HCT116 (cell line): ENCODE results near the gene ABCA3. TPM values are rescaled to one million over a fixed set of nuclear protein-coding genes. Genes with fewer than 3 reads are reported as not detected.

Source experiments
- ATAC-seq: fragments of 200-7000 bp; cut with Tn5 transposase; 2 replicates; pipeline ENCODE4 v1.9.1; 2020; ENCODE audit warnings: mild to moderate bottlenecking, moderate library complexity
- BruUV-seq: library from RNA; stranded (reverse); fragments of 400-500 nt; replicated peaks from 2 replicates; lab custom pipeline; 2021; lab: Mats Ljungman, UMichigan
- CTCF ChIA-PET: fragments of 300-600 bp; sonication (Branson Sonifier 250); formaldehyde crosslinking; loops from one replicate; lab custom pipeline; 2021; ENCODE audit warnings: antibody characterized with exemption; lab: Charles Lee
- POLR2A ChIA-PET: fragments of 300-600, 350-600 bp; sonication (Branson Sonifier 250); formaldehyde crosslinking; loops from one replicate; lab custom pipeline; 2021; ENCODE audit warnings: antibody characterized with exemption; lab: Charles Lee
- RAD21 ChIA-PET, 2 experiments: fragments of 300-600 bp; sonication (Branson Sonifier 250); formaldehyde crosslinking; loops; one replicate each; lab custom pipeline; 2023; ENCODE audit warnings: low total read pairs in 2 of 2; ENCODE audit not compliant: uncharacterized antibody in 2 of 2, unreplicated experiment in 2 of 2, low non-redundant PET in 1 of 2; lab: Charles Lee
- DNase-seq: peaks from one replicate; pipeline ENCODE4 v3.0.0-alpha.2; 2010; ENCODE audit warnings: low read depth, low spot score
- H2AFZ ChIP-seq: fragments of 200-600 bp; shearing (Covaris generic), sonication (generic); 2 replicates; pipeline ENCODE4 v1.6.1; 2017; ENCODE audit warnings: low read depth, mixed run types, mixed read lengths, antibody characterized with exemption, low read length; ENCODE audit not compliant: poor library complexity, severe bottlenecking
- H3K27ac ChIP-seq: 2 replicates; pipeline ENCODE4 v1.5.1; 2012; ENCODE audit warnings: low read depth, low read length
- H3K27me3 ChIP-seq: fragments of 200-600 bp; sonication (generic); 2 replicates; pipeline ENCODE4 v1.6.1; 2016; ENCODE audit warnings: mixed run types, low read length, mixed read lengths; ENCODE audit not compliant: insufficient read depth
- H3K36me3 ChIP-seq, 2 experiments: fragments of 200-500 bp in 1 of 2; fragments of 200-600 bp in 1 of 2; sonication (Bioruptor generic) in 1 of 2; sonication (generic) in 1 of 2; 2 replicates each; pipeline versions ENCODE4 v1.5.1 to v1.6.1; 2014 to 2016; ENCODE audit warnings: low read length in 2 of 2, inconsistent platforms in 1 of 2, mixed read lengths in 1 of 2, mixed run types in 1 of 2; ENCODE audit not compliant: insufficient read depth in 2 of 2, control insufficient read depth in 1 of 2
- H3K4me1 ChIP-seq, 2 experiments: fragments of 200-600 bp in 1 of 2; sonication (generic) in 1 of 2; 2 replicates each; pipeline versions ENCODE4 v1.5.1 to v1.6.1; 2012 to 2017; ENCODE audit warnings: low read length in 2 of 2, inconsistent platforms in 1 of 2, mild to moderate bottlenecking in 1 of 2, mixed read lengths in 1 of 2, mixed run types in 1 of 2, moderate library complexity in 1 of 2; ENCODE audit not compliant: insufficient read depth in 2 of 2, control insufficient read depth in 1 of 2
- H3K4me2 ChIP-seq: fragments of 200-600 bp; sonication (generic); 2 replicates; pipeline ENCODE4 v1.6.1; 2017; ENCODE audit warnings: mixed run types, low read length, mixed read lengths
- H3K4me3 ChIP-seq, 2 experiments: fragments of 200-600 bp in 1 of 2; sonication (generic) in 1 of 2; replicated peaks in 1 of 2; 2 replicates each; pipeline ENCODE4 v1.5.1; 2011 to 2016; ENCODE audit warnings: low read length in 2 of 2, control low read depth in 1 of 2, low read depth in 1 of 2, mild to moderate bottlenecking in 1 of 2, mixed read lengths in 1 of 2, mixed run types in 1 of 2
- H3K79me2 ChIP-seq: fragments of 200-600 bp; sonication (generic); 2 replicates; pipeline ENCODE4 v1.6.1; 2017; ENCODE audit warnings: mild to moderate bottlenecking, mixed run types, low read length, moderate library complexity, mixed read lengths; ENCODE audit not compliant: insufficient read depth
- H3K9ac ChIP-seq: fragments of 200-600 bp; sonication (generic); 2 replicates; pipeline ENCODE4 v1.6.1; 2016; ENCODE audit warnings: low read length, mixed read lengths
- H3K9me2 ChIP-seq: fragments of 200-600 bp; sonication (generic), shearing (Covaris generic); 2 replicates; pipeline ENCODE4 v1.6.1; 2017; ENCODE audit warnings: mixed run types, mild to moderate bottlenecking, moderate library complexity; ENCODE audit not compliant: insufficient read depth
- H3K9me3 ChIP-seq, 2 experiments: fragments of 200-500 bp in 1 of 2; fragments of 200-600 bp in 1 of 2; sonication (Bioruptor generic) in 1 of 2; sonication (generic) in 1 of 2; 2 replicates each; pipeline ENCODE4 v1.6.1; 2014 to 2017; ENCODE audit warnings: low read length in 2 of 2, mixed read lengths in 2 of 2, inconsistent platforms in 1 of 2, low read depth in 1 of 2, mild to moderate bottlenecking in 1 of 2, mixed run types in 1 of 2, moderate library complexity in 1 of 2; ENCODE audit not compliant: control insufficient read depth in 1 of 2, insufficient read depth in 1 of 2
- H4K20me1 ChIP-seq: fragments of 200-600 bp; sonication (generic), shearing (Covaris generic); 2 replicates; pipeline ENCODE4 v1.6.1; 2017; ENCODE audit warnings: mixed run types, mild to moderate bottlenecking, moderate library complexity; ENCODE audit not compliant: insufficient read depth
- CBX3 ChIP-seq: IDR thresholded peaks from 2 replicates; pipeline ENCODE4 v1.6.1; 2012; ENCODE audit warnings: low read depth
- CEBPB ChIP-seq: IDR thresholded peaks from 2 replicates; pipeline ENCODE4 v1.6.1; 2012; ENCODE audit warnings: low read depth
- ELF1 ChIP-seq: IDR thresholded peaks from 2 replicates; pipeline ENCODE4 v1.6.1; 2012; ENCODE audit warnings: low read depth, borderline replicate concordance
- EZH2 ChIP-seq: fragments of 200-600 bp; sonication (generic); IDR thresholded peaks from 2 replicates; pipeline ENCODE4 v1.6.1; 2017; ENCODE audit warnings: antibody characterized with exemption, mixed run types
- EZH2phosphoT487 ChIP-seq: fragments of 200-600 bp; IDR thresholded peaks from 2 replicates; pipeline ENCODE4 v1.6.1; 2018; ENCODE audit warnings: antibody characterized with exemption, borderline replicate concordance
- POLR2A ChIP-seq: IDR thresholded peaks from 2 replicates; pipeline ENCODE4 v1.7.0; 2011; ENCODE audit warnings: borderline replicate concordance; ENCODE audit not compliant: insufficient read depth, insufficient read length; ENCODE audit errors: extremely low read depth
- POLR2AphosphoS5 ChIP-seq: IDR thresholded peaks from 2 replicates; pipeline ENCODE4 v1.6.1; 2011; ENCODE audit warnings: mild to moderate bottlenecking, low read depth, low read length, moderate library complexity
- RAD21 ChIP-seq: IDR thresholded peaks from 2 replicates; pipeline ENCODE4 v1.6.1; 2012; ENCODE audit warnings: low read depth, mild to moderate bottlenecking
- SIN3A ChIP-seq: IDR thresholded peaks from 2 replicates; pipeline ENCODE4 v1.6.1; 2012; ENCODE audit warnings: low read depth
- SRF ChIP-seq: IDR thresholded peaks from 2 replicates; pipeline ENCODE4 v1.6.1; 2012; ENCODE audit warnings: low read depth
- TCF7L2 ChIP-seq: IDR thresholded peaks from 2 replicates; pipeline ENCODE4 v1.7.0; 2011; ENCODE audit warnings: borderline replicate concordance, inconsistent platforms; ENCODE audit not compliant: insufficient read depth, insufficient read length; ENCODE audit errors: extremely low read depth
- ZBTB33 ChIP-seq: IDR thresholded peaks from 2 replicates; pipeline ENCODE4 v1.6.1; 2011; ENCODE audit warnings: mild to moderate bottlenecking, low read length, moderate library complexity; ENCODE audit not compliant: insufficient replicate concordance; ENCODE audit errors: extremely low read depth
- ZFX ChIP-seq: fragments of 450-650 bp; IDR thresholded peaks from 2 replicates; pipeline ENCODE4 v1.6.1; 2017
- intact Hi-C: fragments of 100-400 bp; cut with micrococcal nuclease; formaldehyde crosslinking; loops from 2 replicates; pipeline ENCODE4 v1.10.0; 2022
- total RNA-seq: library from RNA; stranded (reverse); gene quantifications from one replicate; pipeline ENCODE4 v1.2.1, GENCODE V29; 2021; ENCODE audit not compliant: unreplicated experiment
- TF ChIP-seq, protein P1 (sequence below): IDR thresholded peaks from 2 replicates; pipeline ENCODE4 v1.6.1; 2012
- TF ChIP-seq, protein P2 (sequence below): IDR thresholded peaks from 2 replicates; pipeline ENCODE4 v1.6.1; 2012; ENCODE audit warnings: low read depth
- TF ChIP-seq, protein P3 (sequence below): IDR thresholded peaks from 2 replicates; pipeline ENCODE4 v1.6.1; 2012
- TF ChIP-seq, protein P4 (sequence below), 3 experiments: fragments of 200-600 bp in 1 of 3; sonication (generic) in 1 of 3; IDR thresholded peaks in 2 of 3; conservative IDR thresholded peaks in 1 of 3; 2 replicates each; pipeline ENCODE4 v1.5.1; 2012 to 2017; ENCODE audit warnings: low read depth in 2 of 3, low read length in 2 of 3, antibody characterized with exemption in 1 of 3, borderline replicate concordance in 1 of 3, control low read depth in 1 of 3, mild to moderate bottlenecking in 1 of 3, mixed read lengths in 1 of 3, mixed run types in 1 of 3, moderate library complexity in 1 of 3; ENCODE audit not compliant: insufficient read depth in 1 of 3

The ABCA3 gene
- total RNA-seq, 1 experiment from 2014 or later: 5.4 TPM

DNA sequence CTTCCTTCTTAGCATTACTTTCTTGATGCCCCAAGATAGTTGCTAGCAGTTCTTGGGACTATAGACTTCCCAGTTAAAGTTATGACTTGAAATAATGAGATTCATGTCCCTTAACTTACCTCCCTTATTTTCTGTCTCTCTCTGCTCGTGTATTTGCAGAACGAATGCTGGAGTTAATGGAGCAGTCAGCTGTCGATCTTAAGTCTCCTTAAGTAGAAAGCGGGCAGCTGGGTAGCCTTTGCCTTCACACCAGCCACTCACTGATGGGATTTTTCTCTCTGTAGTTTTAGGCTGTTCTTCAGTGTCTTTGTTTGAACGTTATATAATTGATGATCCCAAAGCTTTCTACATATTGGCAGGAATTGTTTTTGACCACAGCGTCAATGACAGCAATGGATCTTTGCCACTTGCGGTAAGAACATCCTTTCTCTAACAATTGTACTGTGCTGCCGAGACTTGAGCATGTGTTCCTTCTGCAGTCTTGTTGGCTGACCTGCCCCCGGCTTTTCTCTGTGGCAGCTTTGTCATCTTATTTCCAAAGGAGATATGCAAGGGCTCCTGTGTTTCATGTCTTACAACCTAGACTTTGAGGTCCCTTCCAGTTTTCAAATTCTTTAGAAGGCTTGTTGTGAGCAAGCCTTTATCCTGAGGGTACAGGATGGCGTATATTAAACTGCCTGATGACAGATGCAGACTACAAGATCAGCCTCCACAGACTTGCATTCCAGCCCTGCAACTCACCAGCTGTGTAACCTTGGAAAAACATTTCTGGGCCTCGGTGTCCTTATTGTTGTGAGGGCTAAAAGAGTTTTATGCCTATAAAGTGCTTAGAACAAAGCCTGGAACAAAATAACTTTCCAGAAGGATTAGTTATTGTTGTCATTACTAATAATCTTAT, 25.1 kb upstream of the ABCA3 start:
- H2AFZ ChIP-seq: no peak overlapping the region
- POLR2A ChIA-PET: no interaction called here
- no peak for DNase-seq

More for the DNA sequence above, 25.1 kb upstream of the ABCA3 start:
- no peak for ATAC-seq
- intact Hi-C loops: no loop called here
- H3K27ac ChIP-seq: no peak overlapping the region
- H3K4me2 ChIP-seq: no peak overlapping the region
- CTCF ChIA-PET: no interaction called here
- RAD21 ChIA-PET: no interaction called here
- H4K20me1 ChIP-seq: no peaks in the 10 kb centered on the region
- no peak overlapping the region for H3K9ac ChIP-seq
- no peak overlapping the region for H3K4me3 ChIP-seq
- H3K9me2 ChIP-seq: no peaks in the 10 kb centered on the region
- peaks cover 26% of the 10 kb centered on the region for H3K27me3 ChIP-seq
- H3K4me1 ChIP-seq: peaks cover under 1 to 3% of the 10 kb centered on the region in 2 experiments; a peak in 2 of 4 replicates
- H3K79me2 ChIP-seq: no peaks in the 10 kb centered on the region
- H3K36me3 ChIP-seq: no peaks in the 10 kb centered on the region
- TF ChIP-seq EZH2phosphoT487: no peak
- no peak for TF ChIP-seq CEBPB
- TF ChIP-seq POLR2A: no peak
- no peak for TF ChIP-seq CBX3
- TF ChIP-seq ZFX: no peak
- TF ChIP-seq POLR2AphosphoS5: no peak
- TF ChIP-seq ELF1: no peak
- TF ChIP-seq, protein P1, sequence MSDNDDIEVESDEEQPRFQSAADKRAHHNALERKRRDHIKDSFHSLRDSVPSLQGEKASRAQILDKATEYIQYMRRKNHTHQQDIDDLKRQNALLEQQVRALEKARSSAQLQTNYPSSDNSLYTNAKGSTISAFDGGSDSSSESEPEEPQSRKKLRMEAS: no peak
- TF ChIP-seq, protein P2, sequence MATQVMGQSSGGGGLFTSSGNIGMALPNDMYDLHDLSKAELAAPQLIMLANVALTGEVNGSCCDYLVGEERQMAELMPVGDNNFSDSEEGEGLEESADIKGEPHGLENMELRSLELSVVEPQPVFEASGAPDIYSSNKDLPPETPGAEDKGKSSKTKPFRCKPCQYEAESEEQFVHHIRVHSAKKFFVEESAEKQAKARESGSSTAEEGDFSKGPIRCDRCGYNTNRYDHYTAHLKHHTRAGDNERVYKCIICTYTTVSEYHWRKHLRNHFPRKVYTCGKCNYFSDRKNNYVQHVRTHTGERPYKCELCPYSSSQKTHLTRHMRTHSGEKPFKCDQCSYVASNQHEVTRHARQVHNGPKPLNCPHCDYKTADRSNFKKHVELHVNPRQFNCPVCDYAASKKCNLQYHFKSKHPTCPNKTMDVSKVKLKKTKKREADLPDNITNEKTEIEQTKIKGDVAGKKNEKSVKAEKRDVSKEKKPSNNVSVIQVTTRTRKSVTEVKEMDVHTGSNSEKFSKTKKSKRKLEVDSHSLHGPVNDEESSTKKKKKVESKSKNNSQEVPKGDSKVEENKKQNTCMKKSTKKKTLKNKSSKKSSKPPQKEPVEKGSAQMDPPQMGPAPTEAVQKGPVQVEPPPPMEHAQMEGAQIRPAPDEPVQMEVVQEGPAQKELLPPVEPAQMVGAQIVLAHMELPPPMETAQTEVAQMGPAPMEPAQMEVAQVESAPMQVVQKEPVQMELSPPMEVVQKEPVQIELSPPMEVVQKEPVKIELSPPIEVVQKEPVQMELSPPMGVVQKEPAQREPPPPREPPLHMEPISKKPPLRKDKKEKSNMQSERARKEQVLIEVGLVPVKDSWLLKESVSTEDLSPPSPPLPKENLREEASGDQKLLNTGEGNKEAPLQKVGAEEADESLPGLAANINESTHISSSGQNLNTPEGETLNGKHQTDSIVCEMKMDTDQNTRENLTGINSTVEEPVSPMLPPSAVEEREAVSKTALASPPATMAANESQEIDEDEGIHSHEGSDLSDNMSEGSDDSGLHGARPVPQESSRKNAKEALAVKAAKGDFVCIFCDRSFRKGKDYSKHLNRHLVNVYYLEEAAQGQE: no peak
- TF ChIP-seq SIN3A: no peak
- TF ChIP-seq, protein P3, sequence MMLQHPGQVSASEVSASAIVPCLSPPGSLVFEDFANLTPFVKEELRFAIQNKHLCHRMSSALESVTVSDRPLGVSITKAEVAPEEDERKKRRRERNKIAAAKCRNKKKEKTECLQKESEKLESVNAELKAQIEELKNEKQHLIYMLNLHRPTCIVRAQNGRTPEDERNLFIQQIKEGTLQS: no peak
- no peak for TF ChIP-seq TCF7L2
- no peak for TF ChIP-seq RAD21
- TF ChIP-seq, protein P4, sequence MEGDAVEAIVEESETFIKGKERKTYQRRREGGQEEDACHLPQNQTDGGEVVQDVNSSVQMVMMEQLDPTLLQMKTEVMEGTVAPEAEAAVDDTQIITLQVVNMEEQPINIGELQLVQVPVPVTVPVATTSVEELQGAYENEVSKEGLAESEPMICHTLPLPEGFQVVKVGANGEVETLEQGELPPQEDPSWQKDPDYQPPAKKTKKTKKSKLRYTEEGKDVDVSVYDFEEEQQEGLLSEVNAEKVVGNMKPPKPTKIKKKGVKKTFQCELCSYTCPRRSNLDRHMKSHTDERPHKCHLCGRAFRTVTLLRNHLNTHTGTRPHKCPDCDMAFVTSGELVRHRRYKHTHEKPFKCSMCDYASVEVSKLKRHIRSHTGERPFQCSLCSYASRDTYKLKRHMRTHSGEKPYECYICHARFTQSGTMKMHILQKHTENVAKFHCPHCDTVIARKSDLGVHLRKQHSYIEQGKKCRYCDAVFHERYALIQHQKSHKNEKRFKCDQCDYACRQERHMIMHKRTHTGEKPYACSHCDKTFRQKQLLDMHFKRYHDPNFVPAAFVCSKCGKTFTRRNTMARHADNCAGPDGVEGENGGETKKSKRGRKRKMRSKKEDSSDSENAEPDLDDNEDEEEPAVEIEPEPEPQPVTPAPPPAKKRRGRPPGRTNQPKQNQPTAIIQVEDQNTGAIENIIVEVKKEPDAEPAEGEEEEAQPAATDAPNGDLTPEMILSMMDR (IDR thresholded peaks at IDR 0.05 in 2 of 3, conservative IDR thresholded peaks at IDR 0.05 in 1 of 3; ENCODE audit: borderline replicate concordance in 1 of 3, insufficient read depth in 1 of 3, low read depth in 2 of 3, low read length in 2 of 3): no peak
- TF ChIP-seq SRF: no peak
- no peak for TF ChIP-seq ZBTB33
- TF ChIP-seq EZH2: no peak
- no peaks in the 10 kb centered on the region for H3K9me3 ChIP-seq
- no TSS peak for BruUV-seq
